ENCODE data around the gene RORB. TPM values are rescaled to one million over a fixed set of nuclear protein-coding genes. Genes with fewer than 3 reads are reported as not detected.

RORB gene
- under 1 TPM; 0.13 to 0.28 (median 0.14) TPM for polyA plus RNA-seq (ENCODE audit: insufficient read length in 3 of 3)

DNA sequence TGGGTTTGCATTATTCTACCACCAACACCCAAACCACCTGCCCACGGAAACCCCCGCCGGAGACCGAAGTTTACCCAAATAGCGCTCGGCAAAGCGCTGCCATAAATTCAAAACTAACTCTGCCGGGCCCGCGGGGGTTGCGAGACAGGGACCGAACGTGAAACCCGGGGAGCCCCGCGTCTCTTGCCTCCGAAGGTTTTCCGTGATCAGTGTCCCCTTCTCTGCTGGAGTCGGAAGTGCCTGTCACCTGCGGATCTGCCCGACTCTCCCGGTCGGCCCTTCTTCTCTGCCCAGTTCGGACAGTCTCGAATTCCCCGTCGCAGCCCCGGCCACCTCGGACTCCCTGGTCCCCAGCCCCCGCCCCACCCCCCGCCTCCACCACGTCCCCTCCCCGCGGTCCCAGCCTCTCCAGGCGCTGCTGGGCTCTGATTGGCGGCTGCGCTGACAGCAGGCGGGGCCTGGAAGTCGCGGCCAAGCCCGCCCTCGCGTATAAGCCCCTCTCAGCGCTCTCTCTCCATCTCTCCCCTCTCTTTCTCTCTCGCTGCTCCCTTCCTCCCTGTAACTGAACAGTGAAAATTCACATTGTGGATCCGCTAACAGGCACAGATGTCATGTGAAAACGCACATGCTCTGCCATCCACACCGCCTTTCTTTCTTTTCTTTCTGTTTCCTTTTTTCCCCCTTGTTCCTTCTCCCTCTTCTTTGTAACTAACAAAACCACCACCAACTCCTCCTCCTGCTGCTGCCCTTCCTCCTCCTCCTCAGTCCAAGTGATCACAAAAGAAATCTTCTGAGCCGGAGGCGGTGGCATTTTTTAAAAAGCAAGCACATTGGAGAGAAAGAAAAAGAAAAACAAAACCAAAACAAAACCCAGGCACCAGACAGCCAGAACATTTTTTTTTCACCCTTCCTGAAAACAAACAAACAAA lies at the start of gene RORB:
Gene RORB (plus strand): TSS at position 517 of the 929 bp plus-strand sequence. CDS start 642 bp downstream, outside the sequence.
- no peak for DNase-seq (ENCODE audit: low read depth in 3 of 3, low spot score in 2 of 3)

DNA sequence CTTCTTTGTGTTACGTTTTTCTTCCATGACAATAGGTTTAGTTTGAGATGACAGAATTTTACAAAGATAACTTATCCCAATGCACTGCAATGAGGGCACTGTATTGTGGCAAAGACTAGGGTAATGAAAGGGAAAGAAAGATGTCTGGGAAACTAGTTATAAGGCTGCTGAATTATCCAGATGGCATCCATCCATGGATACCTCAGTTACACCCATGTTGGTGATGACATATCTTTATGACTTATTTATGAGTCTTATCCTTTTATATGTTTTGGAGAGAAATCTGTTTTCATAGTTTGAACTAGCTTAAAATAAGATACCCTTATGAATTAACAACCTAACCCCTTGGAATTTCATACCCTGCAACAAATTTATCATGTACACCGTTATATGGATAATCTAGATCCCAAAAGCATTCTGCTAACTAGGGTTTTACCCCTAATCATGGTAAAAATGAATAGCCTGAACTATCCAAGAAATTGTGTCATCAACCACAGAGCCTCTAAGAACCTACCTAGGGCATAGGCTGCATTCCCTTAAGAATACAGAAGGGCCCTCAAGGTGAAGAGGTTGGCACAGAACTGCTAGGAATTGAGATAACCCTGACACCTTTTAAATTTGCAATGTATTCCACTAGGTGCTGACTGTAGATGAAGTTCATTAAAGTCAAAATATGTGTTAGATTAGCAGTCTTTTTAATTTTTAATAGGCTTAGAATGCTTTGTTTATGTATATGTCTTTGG lies 49.5 kb upstream of the RORB start:
- no peak for DNase-seq (ENCODE audit: low read depth in 3 of 3, low spot score in 2 of 3)

DNA sequence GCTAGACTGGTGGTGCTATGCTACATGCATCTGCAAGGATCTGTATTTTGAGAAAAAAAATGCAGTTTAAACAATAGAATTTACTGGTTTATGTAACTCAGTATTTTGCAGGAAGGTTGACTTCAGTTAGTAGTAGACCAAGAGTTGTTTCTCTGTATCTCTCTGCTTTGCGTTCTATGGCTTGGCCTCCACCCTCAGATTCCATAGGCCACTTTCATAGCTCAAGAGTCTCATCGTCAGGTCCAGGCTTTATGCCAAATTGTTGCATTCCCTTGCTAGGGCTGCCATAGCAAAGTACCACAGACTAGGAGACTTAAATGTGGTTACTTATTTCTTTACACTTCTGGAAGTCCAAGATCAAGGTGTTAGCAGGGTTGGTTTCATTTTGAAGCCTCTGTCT lies 48.1 kb upstream of the RORB start:
- no peak for DNase-seq (ENCODE audit: low read depth in 3 of 3, low spot score in 2 of 3)

DNA sequence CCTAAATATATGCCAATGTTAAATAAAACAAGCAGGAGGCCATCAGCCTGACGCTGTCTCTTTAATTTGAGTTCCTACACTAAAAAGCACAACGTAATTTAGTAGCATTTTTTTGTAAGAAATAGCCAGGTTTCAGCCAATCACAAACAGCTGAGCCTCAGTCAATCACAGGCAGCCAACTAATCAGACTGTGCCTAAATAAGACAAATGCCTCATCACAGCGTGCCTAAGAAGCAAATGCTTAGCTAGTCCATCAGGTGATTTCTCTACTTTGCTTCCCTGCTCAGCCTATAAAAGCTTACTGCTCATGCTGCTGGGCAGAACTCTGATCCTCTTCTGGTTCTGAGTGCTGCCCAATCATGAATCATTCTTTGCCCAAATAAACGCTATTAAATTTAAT lies 38.3 kb upstream of the RORB start:
- DNase-seq (ENCODE audit: low read depth in 3 of 3, low spot score in 2 of 3) = no peak

DNA sequence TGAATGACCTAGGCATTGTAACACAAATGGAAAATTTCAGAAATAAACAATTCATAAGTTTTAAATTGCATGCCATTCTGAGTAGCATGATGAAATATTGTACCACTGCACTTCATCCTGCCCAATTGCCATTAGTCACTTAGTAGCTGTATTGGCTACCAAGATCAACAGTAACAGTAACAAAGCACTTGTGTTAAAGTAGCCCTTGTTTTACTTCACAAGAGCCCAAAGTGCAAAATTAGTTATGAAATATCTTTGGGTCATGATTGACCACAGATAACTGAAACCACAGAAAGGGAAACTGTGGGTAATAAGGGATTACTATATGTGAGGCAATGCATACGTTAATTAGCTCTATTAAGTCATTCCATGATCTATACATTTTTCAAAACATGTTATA lies 33.3 kb upstream of the RORB start:
- no peak for DNase-seq (ENCODE audit: low read depth in 3 of 3, low spot score in 2 of 3)

DNA sequence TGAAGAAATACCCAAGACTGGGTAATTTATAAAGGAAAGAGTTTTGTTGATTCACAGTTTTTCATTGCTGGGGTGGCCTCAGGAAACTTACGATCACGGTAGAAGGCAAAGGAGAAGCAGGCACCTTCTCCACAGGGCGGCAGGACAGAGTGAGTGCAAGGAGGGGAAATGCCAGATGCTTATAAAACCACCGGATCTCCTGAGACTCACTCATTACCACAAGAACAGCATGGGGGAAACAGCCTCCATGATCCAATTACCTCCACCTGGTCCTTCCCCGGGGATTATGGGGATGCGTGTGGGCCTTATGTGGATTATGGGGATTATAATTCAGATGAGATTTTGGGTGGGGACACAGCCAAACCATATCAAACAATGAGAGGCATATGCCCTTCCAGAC lies 18.5 kb upstream of the RORB start:
- no peak for DNase-seq (ENCODE audit: low read depth in 3 of 3, low spot score in 2 of 3)

DNA sequence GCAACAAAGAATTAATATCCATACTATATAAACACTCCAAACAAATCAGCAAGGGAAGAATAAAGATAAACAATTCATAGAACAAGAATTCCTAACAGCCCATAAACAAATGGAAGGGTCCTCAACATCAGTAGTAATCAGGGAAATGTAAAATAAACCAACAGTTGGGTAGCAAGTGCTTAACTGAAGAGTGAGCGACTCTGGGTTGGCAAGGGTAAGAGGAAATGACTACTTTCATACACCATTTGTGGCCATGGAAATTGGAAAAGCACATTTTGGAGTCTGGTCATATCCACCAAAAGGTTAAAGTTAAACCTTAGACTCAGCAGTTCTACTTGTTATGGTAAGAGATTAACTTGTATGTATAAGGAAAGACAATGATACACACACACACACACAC lies 17.4 kb upstream of the RORB start:
- DNase-seq (ENCODE audit: low read depth in 3 of 3, low spot score in 2 of 3) = no peak

DNA sequence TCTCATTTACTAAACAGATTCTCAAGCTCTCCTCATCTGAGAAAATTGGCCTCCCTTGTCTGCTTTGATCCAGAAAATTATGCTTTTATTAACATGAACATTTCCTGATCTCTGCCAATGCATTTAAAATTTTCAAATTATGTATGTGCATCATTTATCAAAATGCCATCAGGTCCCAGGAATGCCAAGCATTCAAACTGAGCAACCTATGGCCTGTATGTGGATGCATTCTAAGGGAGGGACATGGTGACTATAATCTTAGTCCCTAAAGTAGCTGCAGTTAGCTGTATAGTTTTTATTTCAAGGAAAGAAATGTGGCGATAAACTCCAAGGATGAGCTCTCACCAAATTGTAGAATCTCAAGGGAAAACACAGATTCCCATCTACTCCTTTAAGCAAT lies 9.7 kb upstream of the RORB start:
- no peak for DNase-seq (ENCODE audit: low read depth in 3 of 3, low spot score in 2 of 3)

DNA sequence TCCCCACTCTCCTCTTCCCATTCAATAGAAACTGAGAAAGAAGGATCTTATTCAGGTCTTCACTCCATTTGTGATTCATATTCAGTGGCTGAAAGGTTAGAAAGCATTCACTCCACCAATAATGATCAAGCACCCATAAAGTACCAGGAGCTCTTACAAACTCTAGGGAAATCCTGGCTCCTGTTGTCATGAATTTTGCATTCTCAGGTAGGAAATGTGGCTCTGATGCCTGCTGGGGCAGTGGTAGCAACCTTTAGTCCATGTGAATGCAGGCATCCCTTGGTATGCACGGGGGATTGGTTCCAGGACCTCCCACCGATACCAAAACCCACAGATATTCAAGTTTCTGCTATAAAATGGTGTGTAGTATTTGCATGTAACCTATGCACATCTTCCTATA lies 3.6 kb upstream of the RORB start:
- no peak for DNase-seq (ENCODE audit: low read depth in 3 of 3, low spot score in 2 of 3)

DNA sequence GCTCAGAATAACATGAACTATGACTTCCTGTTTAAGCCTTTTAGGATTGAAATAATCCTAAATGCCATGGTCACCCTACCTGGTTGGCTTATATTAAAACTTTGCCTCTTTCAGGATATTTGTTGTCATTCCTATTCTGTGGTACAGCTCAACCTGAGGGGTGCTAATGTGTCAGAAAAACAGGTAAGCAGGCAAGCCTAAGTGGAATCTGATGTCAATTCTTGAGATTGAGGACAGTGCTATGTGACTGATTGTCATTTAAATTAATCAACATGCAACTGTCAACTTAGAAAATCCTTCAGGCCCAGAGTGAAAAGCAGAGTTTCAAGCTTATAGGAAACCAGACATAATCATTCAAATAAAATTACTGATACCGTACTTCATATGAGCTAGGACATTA lies 2.6 kb upstream of the RORB start:
- DNase-seq (ENCODE audit: low read depth in 3 of 3, low spot score in 2 of 3) = no peak

DNA sequence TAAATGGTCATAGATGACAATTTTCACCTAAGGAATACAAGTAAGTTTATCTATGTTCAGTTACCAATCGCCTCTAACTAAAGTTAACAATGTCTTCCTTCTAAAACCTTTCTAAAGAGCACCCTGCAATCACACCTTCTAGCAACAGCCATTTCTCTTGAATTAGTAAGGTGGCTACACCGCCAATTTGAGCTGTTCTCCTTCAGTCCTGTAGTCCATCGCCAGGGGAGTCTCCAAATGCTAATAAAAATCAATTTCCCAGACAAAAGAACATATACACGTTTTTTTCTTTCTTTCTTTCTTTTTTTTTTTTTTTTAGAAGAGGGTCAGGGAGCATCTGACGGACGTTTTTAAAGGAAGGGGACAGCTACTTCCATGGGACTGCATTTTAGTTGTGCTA lies 729 bp upstream of the RORB start:
- DNase-seq (ENCODE audit: low read depth in 3 of 3, low spot score in 2 of 3) = no peak

DNA sequence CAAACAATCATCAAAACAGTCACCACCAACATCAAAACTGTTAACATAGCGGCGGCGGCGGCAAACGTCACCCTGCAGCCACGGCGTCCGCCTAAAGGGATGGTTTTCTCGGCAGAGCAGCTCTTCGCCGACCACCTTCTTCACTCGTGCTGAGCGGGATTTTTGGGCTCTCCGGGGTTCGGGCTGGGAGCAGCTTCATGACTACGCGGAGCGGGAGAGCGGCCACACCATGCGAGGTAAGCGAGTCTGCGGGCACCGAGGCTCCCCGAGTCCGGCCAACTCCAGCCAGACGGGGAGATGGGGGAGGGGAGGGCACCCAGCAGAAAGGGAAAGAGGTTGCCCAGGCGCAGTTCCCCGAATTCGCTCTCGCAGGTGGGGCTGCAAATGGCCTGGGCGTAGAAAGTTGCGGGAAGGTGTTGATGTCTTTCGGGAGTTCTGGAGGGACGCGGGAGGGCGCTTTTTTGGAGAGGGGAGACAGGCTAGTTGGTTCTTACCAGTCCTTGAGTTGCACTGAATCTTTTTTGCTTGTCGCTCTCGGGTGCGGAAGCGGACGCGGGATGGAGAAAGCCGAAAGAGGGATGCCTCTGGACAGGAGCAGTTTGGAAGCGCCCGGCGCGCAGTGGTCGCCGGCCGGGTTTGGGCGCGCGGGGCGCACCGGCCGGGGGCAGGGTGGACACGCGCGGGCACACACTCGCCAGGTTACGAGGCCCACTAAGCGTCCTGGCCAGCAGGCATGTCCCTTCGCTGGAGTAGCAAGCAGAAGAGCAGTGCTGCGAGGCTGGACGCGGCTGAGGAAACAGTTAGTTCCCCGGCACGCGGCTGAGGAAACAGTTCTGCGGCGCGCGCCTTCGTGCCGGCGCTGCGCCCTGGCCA lies 849 bp downstream of the RORB start:
- DNase-seq (ENCODE audit: low read depth in 3 of 3, low spot score in 2 of 3) = no peak

DNA sequence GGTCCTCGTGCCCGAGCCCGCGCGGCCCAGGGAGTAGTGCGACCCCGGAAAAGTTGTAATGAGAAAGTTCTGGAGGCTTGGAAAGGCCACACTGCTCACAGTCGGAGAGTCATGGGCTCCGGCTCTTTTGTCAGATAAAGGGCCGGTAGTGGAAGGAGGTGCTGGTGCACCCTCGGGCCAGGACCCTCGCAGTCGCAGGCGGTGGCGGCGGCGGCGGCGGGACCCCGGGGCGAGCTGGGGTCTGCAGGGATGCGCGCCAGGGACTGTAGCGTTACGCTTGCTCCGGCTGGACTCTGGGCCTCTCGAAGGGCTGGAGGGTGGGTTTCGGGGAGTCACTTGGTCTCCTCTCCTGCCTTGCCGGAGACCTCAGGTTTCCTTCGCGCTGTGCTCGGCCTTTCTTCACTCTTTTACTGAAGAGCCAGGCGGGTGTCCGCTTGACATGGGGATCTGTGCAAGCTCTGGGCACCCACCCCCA lies 1.5 kb downstream of the RORB start:
- no peak for DNase-seq (ENCODE audit: low read depth in 3 of 3, low spot score in 2 of 3)

DNA sequence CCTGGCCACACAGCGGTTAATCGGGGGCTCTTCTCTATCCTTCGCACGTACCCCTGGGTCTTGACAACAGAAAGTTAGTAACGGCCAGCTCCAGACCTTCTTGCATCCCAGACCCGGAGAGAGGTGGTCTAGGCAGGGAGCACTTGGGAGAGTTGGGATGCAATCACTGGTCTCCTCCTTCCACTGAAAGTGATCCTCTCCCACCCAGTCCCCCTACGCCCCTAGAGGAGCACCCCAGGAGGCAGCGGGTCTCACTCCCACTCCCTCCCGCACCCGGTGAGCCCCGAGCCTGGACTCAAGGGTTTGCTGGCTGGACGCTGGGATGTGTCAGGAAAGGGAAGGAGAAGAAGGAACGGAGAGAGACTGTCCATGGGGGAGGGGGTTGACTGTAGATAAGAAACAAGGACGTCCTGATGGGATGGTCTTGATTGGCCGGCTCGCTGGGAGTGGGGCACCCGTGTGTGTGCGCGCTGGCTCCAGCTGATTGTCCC lies 2.0 kb downstream of the RORB start:
- no peak for DNase-seq (ENCODE audit: low read depth in 3 of 3, low spot score in 2 of 3)

DNA sequence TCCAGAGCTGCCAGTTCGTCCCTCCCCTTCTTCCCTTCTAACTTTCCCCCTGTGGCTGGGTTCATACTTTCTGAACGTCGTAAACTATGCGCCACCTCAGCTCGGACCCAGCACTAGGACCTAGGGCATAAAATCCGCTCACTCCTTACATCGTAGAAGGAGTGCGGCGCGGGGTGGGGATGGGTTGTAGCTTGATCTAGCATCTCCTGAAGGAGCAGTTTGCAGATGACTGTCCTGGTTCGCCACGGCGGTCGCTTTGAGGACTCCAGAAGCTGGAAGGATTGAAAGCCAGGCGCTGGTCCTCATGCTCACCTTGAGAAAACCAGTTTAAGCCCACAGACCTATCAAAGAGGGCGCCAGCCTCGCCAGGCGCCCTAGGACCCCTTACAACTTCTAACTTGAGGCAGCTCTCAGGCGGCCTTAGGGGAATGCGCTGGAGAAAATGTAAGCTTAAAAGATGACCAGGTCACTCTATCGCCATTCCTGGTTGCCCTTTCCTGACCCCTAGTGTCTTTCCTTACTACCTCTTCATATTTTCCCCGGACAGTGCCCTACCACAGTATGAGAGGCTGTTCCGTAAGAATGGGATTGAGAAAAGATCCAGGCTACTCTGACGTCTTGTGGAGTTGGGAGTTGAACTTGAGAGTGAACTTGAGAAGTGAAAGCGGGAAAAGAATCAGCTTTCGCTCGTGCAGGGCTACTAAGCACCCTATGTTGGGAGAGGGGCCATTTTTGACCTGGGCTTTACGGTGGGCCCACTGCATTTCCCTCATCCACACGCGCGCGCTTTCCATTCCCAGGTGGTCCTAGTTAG lies 2.8 kb downstream of the RORB start:
- no peak for DNase-seq (ENCODE audit: low read depth in 3 of 3, low spot score in 2 of 3)

DNA sequence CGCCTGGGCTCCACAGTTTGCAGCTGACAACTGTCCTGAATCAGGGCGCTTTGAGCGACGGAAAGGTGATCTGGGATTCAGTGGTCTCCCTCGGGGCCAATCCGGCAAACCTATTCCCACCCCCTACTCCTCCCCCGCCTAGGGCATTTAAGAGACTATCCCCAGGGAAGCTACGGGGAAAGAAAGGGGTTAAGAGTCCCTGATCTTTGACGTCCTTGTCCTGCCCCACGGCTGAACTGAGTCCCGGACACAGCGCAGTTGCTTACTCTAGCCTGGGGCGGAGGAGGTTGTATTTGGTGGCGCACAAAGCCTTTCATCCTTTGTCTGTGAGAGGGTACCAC lies 3.4 kb downstream of the RORB start:
- DNase-seq (ENCODE audit: low read depth in 3 of 3, low spot score in 2 of 3) = no peak

DNA sequence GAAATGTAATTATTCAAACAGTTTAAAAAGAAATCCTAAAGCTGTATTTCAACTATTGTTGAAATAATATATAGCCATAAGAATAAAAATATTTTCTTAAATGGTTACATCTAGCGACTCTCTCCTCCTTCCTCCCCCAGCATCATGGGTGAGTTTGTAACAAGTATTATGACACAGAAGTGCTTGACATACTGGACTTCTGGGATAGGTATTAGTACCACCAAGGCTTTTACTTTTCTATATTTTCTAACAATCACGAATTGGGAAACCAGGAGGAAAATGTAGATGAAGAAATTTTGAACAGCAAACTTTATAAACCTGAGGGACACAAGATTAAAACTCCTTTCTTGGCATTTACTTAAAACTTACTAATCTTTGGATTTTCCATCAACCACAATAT lies 4.4 kb downstream of the RORB start:
- DNase-seq (ENCODE audit: low read depth in 3 of 3, low spot score in 2 of 3) = no peak

DNA sequence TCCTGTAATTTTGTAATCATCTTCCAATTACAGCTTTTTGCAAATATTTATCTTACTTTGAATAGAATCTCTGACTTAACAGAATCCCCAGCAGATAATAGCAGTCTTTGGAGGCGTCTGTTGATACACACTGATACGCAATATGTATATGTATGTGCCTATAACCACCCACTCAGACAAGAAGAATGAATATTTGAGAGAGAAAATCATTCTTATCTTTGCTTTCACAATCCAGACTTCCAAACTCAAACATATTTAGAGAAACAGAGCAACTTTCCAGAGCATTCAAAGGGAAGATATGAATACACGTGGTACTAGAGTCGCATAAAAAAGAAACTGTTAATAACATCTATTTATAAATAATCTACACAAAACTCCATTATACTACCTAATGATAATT lies 6.1 kb downstream of the RORB start:
- DNase-seq (ENCODE audit: low read depth in 3 of 3, low spot score in 2 of 3) = no peak

DNA sequence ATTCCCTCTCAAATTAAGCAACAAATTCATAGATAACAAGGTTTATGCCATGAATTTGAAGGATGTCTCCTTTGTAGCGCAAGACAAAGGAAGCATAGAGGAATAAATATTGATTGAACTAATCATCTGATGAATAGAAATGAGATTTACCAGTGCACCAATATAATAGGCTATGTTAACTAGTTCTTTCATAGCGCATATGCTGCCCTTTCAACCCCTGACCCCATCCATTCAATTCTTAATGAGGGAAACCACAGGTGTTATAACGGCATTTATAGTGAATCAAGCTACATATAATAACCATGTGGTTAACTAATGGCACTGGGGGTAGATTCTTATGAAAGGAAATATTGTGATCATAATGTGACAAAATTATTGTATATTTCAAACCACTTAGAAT lies 6.5 kb downstream of the RORB start:
- no peak for DNase-seq (ENCODE audit: low read depth in 3 of 3, low spot score in 2 of 3)

DNA sequence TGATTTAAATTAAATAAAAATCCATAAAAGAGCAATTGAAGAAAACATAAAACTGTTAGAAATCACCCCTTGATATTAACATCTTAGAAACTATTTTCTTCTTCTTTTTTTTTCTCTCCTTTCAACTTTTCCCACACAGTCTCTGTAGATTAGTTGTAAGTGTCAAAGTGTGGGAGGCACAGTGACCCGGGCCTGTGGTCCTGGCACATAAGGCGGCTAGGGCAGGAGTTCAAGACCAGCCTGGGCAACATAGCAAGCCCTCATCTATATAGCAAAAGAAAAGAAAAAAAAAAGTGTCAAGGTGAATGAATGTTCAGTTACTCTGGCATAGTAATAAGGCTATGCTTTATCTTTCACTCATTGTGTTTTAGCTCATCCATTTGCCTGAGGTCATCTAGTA lies 14.2 kb downstream of the RORB start:
- DNase-seq (ENCODE audit: low read depth in 3 of 3, low spot score in 2 of 3) = no peak
